PC-3 (cell line): Measurements from ENCODE around the gene CKS1B.

Experiments
- CTCF ChIP-seq: fragments of 300-600 bp; sonication (generic); conservative IDR thresholded peaks from 2 replicates; pipeline ENCODE4 v1.5.1; 2017; ENCODE audit warnings: antibody characterized with exemption, low read depth, mild to moderate bottlenecking, low read length
- EZH2 ChIP-seq: fragments of 300-600 bp; sonication (generic); IDR thresholded peaks from one replicate; pipeline ENCODE4 v1.6.1; 2017; ENCODE audit warnings: antibody characterized with exemption, mild to moderate bottlenecking, low read length; ENCODE audit not compliant: unreplicated experiment
- EZH2phosphoT487 ChIP-seq: fragments of 300-600 bp; sonication (generic); IDR thresholded peaks from 2 replicates; pipeline ENCODE4 v1.6.1; 2018; ENCODE audit warnings: mild to moderate bottlenecking, antibody characterized with exemption, low read length, borderline replicate concordance

DNA sequence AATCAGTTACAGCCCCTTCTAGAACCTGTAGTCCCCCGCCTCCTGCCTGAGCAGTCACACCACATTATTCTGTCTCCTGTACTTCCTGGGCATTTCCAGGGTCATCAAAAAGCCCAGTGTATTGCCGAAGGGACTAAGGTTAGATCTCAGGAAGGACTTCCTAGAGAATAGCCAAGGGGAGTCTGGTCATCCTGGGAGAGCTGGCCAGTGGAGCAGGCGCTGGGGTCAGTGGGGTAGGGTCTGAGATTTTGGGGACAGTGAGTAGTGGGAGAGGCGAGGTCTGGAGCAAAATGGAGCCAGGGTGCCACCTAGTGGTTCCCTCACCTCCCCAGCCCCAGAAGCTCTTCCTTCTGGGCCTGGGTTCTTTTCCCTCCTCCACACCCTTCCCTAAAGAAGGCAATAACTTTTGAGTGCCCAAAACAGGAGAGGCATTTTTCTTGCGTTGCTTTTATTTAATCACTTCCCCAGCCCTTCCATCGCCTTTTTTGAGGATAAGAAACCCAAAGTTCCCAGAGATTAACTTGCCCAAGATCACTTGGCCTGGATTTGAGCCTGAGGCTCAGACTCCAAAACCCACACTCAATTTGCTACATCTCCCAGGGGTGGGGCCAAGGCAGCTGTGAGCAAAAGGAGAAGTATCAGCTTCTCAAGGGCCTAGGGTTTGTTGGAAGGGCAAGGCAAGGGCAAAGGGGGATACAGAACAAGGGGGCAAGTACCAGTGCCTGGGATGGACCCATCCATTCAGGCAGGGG lies 30.7 kb upstream of the CKS1B start:
- TF ChIP-seq CTCF (peak; percentile 97), EZH2 (no peak), EZH2phosphoT487 (no peak)
